Measurements from ENCODE around the gene MAGI3.

DNA sequence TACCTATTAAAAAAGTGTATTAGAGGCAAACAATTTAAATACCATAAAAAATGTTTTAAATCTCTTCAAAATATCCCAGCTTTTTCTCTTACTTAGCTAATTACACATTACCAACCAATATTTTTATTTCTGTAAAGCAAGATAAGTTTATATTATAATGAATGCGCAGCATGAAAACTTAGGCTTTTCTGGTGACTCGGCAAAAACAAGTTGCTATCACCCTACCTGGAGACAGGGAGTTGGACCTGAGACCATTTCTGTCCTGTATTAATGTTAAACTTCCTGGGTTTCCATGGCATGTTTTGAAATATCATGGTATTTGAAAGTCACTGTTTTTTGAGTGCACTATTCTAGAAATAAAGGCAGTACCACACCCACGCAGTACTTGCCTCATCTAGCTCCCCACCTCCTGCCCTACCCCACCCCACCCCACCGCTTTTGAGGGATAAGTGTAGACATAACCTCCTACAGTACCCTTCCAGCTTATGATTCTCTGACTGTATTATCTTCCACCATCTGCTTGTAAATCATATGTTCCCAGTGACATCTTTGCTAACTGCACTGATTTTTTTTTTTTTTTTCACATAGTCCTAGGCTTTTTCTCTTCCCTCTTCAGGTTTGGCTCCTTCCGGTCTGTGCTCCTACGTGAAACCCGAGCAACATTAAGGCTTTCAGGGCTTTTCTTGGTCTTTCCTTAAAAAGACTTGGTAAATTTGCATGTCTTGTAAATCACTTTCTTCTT lies 291.5 kb downstream of the MAGI3 start:
- TF ChIP-seq POLR2A (IDR thresholded peaks at IDR 0.05), result no peak
- no peak for TF ChIP-seq CTCF (IDR thresholded peaks at IDR 0.05)
